ENCODE results near the gene ACACA. TPM values are rescaled to one million over a fixed set of nuclear protein-coding genes. Genes with fewer than 3 reads are reported as not detected.

The ACACA gene
- total RNA-seq, 1 donor, result 72.7 TPM

GRCh38 chr17:37137070-37137610 is 269.5 kb downstream of the ACACA start:
- TF ChIP-seq CTCF (IDR thresholded peaks at IDR 0.05; ENCODE audit: insufficient read depth, low read length), result no peak
- no peak for DNase-seq (ENCODE audit: low read depth)
- H3K4me3 ChIP-seq (ENCODE audit: low read depth, low read length), result no peak overlapping the region

DNA sequence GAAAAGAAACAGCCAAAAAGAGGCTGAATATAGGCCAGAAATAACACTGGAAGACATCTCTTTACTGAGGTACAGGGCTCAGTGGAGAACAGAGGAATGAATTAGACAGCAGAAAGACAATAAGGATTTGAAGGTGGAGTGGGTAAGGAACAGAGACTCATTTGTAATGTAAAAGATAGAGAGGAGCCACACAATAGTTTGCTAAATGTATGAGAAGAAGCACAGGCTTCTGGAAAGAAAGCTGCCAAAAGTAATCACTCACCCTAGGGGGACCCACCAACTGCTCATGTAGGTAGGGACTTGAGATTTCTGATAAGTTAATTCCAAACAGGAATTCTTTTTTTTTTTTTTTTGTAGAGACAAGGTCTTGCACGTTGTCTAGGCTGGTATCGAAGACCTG is 271.1 kb downstream of the ACACA start:
- no peak overlapping the region for H3K4me3 ChIP-seq (ENCODE audit: low read depth, low read length)
- DNase-seq (ENCODE audit: low read depth), result no peak
- no peak for TF ChIP-seq CTCF (IDR thresholded peaks at IDR 0.05; ENCODE audit: insufficient read depth, low read length)

DNA sequence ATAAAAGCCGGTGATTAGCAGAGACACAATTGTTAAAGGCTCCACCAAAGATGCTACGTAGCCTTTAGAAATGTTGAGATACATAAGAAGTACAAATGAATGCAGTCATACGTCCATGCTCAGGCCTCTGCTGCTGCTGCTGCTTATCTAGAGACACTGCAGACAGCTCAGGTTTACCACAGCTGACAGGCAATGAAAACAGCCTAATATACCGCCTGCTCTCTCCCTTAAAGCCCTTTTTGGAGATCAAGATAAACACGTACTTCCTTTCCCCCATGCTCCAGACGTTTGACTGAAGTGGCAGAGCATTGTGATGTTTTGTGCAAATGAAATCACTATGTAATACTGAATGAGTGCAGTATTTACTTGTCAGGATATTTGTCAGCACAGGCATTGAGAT is 272.6 kb downstream of the ACACA start:
- no peak overlapping the region for H3K4me3 ChIP-seq (ENCODE audit: low read depth, low read length)
- TF ChIP-seq CTCF (IDR thresholded peaks at IDR 0.05; ENCODE audit: insufficient read depth, low read length), result no peak
- DNase-seq (ENCODE audit: low read depth), result no peak

DNA sequence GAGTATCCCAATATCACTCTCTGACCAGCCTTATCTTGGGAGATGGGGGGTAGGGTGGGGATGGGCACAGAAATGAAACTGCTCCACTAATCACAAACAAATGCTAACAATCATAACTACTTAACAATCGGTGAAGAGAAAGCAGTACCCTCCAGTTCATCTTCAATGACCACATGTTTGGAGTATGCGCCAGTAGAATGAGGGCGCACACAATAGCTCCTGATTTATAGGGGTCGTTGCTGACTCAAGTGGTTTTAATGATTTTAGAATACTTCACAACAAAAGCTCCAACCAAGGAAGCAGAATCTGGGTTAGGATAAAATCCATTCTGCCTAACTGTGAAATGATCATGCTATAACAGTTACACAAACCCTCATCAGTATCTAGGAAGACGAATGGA is 273.5 kb downstream of the ACACA start:
- DNase-seq (ENCODE audit: low read depth), result no peak
- H3K4me3 ChIP-seq (ENCODE audit: low read depth, low read length), result no peak overlapping the region
- no peak for TF ChIP-seq CTCF (IDR thresholded peaks at IDR 0.05; ENCODE audit: insufficient read depth, low read length)

GRCh38 chr17:37131669-37132611 is 274.7 kb downstream of the ACACA start:
- DNase-seq (ENCODE audit: low read depth), result no peak
- no peak for TF ChIP-seq CTCF (IDR thresholded peaks at IDR 0.05; ENCODE audit: insufficient read depth, low read length)
- no peak overlapping the region for H3K4me3 ChIP-seq (ENCODE audit: low read depth, low read length)

GRCh38 chr17:37130984-37131446 is 275.6 kb downstream of the ACACA start:
- H3K4me3 ChIP-seq (ENCODE audit: low read depth, low read length), result no peak overlapping the region
- DNase-seq (ENCODE audit: low read depth), result no peak
- TF ChIP-seq CTCF (IDR thresholded peaks at IDR 0.05; ENCODE audit: insufficient read depth, low read length), result no peak

Data from fibroblast of the aortic adventitia (primary cell).